NB4 (cell line): Measurements from ENCODE around the gene PJA1.

ENCODE experiments used
- CTCF ChIP-seq: IDR thresholded peaks from one replicate; pipeline ENCODE4 v1.5.1; 2012; ENCODE audit warnings: low read depth, low read length
- POLR2A ChIP-seq: IDR thresholded peaks from 2 replicates; pipeline ENCODE4 v1.6.1; 2011; ENCODE audit warnings: mild to moderate bottlenecking; ENCODE audit not compliant: insufficient read length; ENCODE audit errors: extremely low read depth
- TF ChIP-seq, protein P1 (sequence below): IDR thresholded peaks from 2 replicates; pipeline ENCODE4 v1.6.1; 2011; ENCODE audit warnings: low read depth, low read length

DNA sequence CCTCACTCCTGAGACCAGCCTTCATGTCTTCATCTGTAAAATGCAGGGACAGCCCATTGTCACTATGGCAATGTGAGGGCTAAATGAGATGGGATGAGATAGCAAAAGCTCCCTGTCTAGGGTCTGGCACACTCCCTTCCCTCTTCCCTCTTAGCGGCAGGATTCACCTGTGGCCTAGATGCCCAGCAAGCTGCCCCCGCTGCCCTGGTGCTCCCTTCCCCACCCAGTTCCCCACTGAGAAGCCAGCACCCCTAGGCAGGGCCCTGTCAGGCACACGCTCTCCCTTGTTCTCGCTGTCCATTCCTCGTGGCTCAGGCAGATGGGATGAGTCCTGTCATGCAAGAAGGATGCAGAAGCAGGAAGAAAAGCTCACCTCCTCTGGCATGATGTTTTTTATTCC, 49.2 kb upstream of the PJA1 start:
- no peak for TF ChIP-seq CTCF
- TF ChIP-seq POLR2A, result no peak
- TF ChIP-seq, protein P1, sequence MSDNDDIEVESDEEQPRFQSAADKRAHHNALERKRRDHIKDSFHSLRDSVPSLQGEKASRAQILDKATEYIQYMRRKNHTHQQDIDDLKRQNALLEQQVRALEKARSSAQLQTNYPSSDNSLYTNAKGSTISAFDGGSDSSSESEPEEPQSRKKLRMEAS, result no peak
